Mesendoderm (in vitro differentiated cells): ENCODE results near the gene TMEM9B.

Experiments
- DNase-seq: peaks from one replicate; pipeline ENCODE4 v3.0.0; 2013
- H2AK5ac ChIP-seq: 2 replicates; pipeline ENCODE4 v1.6.1; 2013; ENCODE audit warnings: low read length, inconsistent platforms
- H2BK120ac ChIP-seq: 2 replicates; pipeline ENCODE4 v1.6.1; 2013; ENCODE audit warnings: low read depth, mild to moderate bottlenecking, low read length, moderate library complexity, mixed read lengths
- H2BK15ac ChIP-seq: replicated peaks from 2 replicates; pipeline ENCODE4 v1.6.1; 2013; ENCODE audit warnings: low read depth, mild to moderate bottlenecking, moderate library complexity
- H2BK5ac ChIP-seq: 2 replicates; pipeline ENCODE4 v1.6.1; 2013; ENCODE audit warnings: low read length, inconsistent platforms
- H3K18ac ChIP-seq: 2 replicates; pipeline ENCODE4 v1.6.1; 2013; ENCODE audit warnings: mild to moderate bottlenecking, low read length, mixed read lengths
- H3K23ac ChIP-seq: one replicate; pipeline ENCODE4 v1.6.1; 2013; ENCODE audit warnings: low read length
- H3K27ac ChIP-seq: 2 replicates; pipeline ENCODE4 v1.5.1; 2013; ENCODE audit warnings: low read depth, mild to moderate bottlenecking, inconsistent platforms, low read length, moderate library complexity
- H3K27me3 ChIP-seq: 2 replicates; pipeline ENCODE4 v1.6.1; 2013; ENCODE audit warnings: low read length, control low read depth, mild to moderate bottlenecking, inconsistent platforms; ENCODE audit not compliant: insufficient read depth, poor library complexity
- H3K36me3 ChIP-seq: 2 replicates; pipeline ENCODE4 v1.6.1; 2013; ENCODE audit warnings: low read length, inconsistent platforms; ENCODE audit not compliant: control insufficient read depth, insufficient read depth
- H3K4ac ChIP-seq: one replicate; pipeline ENCODE4 v1.6.1; 2013; ENCODE audit warnings: low read depth, mild to moderate bottlenecking, low read length, moderate library complexity
- H3K4me1 ChIP-seq: 2 replicates; pipeline ENCODE4 v1.6.1; 2013; ENCODE audit warnings: low read depth, low read length, inconsistent platforms; ENCODE audit not compliant: control insufficient read depth
- H3K4me2 ChIP-seq: 2 replicates; pipeline ENCODE4 v1.6.1; 2013; ENCODE audit warnings: low read length
- H3K4me3 ChIP-seq: 2 replicates; pipeline ENCODE4 v1.5.1; 2013; ENCODE audit warnings: mild to moderate bottlenecking, low read length
- H3K56ac ChIP-seq: one replicate; pipeline ENCODE4 v1.6.1; 2013; ENCODE audit warnings: low read length
- H3K79me1 ChIP-seq: 2 replicates; pipeline ENCODE4 v1.6.1; 2013; ENCODE audit warnings: low read length, inconsistent platforms
- H3K79me2 ChIP-seq: 2 replicates; pipeline ENCODE4 v1.6.1; 2013; ENCODE audit warnings: mild to moderate bottlenecking, low read length; ENCODE audit not compliant: control insufficient read depth, insufficient read depth
- H3K9ac ChIP-seq: 2 replicates; pipeline ENCODE4 v1.6.1; 2013; ENCODE audit warnings: low read length, inconsistent platforms
- H4K5ac ChIP-seq: one replicate; pipeline ENCODE4 v1.6.1; 2013; ENCODE audit warnings: low read length
- H4K8ac ChIP-seq: one replicate; pipeline ENCODE4 v1.6.1; 2013; ENCODE audit warnings: low read depth, mild to moderate bottlenecking, control low read depth, low read length, moderate library complexity
- WGBS: extraction: QIAGEN DNeasy Blood & Tissue Kit; methylation state at CpG from one replicate; pipeline ENCODE4 v1.1.7; 2013; ENCODE audit warnings: low lambda C conversion rate, missing lambda C conversion rate; ENCODE audit not compliant: insufficient coverage; ENCODE audit errors: extremely low coverage; 5-methylcytosine and 5-hydroxymethylcytosine counted together

TMEM9B gene

GRCh38 chr11:8933931-8934330, 30.3 kb downstream of the TMEM9B start:
- H3K4me1 ChIP-seq: peaks cover 13% of the 10 kb centered on the region
- no peak overlapping the region for H3K4me3 ChIP-seq
- H3K27me3 ChIP-seq: no peaks in the 10 kb centered on the region
- H2BK15ac ChIP-seq: no peak overlapping the region
- no peaks in the 10 kb centered on the region for H3K79me2 ChIP-seq
- H3K79me1 ChIP-seq: no peaks in the 10 kb centered on the region
- no peak overlapping the region for H3K9ac ChIP-seq
- no peak overlapping the region for H2BK120ac ChIP-seq
- DNase-seq: peak; percentile 51
- no peak overlapping the region for H4K8ac ChIP-seq
- H2BK5ac ChIP-seq: no peak overlapping the region
- no CpG with 5 or more reads among the region's 6 CpGs for WGBS
- no peak overlapping the region for H4K5ac ChIP-seq
- H3K18ac ChIP-seq: no peak overlapping the region
- H3K36me3 ChIP-seq: no peaks in the 10 kb centered on the region
- H3K56ac ChIP-seq: no peak overlapping the region
- H2AK5ac ChIP-seq: no peak overlapping the region
- no peak overlapping the region for H3K4ac ChIP-seq
- H3K27ac ChIP-seq: no peak overlapping the region
- H3K4me2 ChIP-seq: no peak overlapping the region
- no peak overlapping the region for H3K23ac ChIP-seq

- Histone ChIP-seq H3K4me1 (peaks cover 13% of the 10 kb centered on the region), H3K4ac (no peak within 1 kb of the TSS), H4K5ac (no peak within 1 kb of the TSS), H2BK15ac (no peak within 1 kb of the TSS), H2AK5ac (peak within 1 kb of the TSS; percentile 54), H3K27me3 (no peaks in the 10 kb centered on the region), H3K4me2 (no peak within 1 kb of the TSS), H3K79me2 (no peaks in the 10 kb centered on the region), H3K79me1 (no peaks in the 10 kb centered on the region), H3K18ac (no peak within 1 kb of the TSS), H3K36me3 (no peaks in the 10 kb centered on the region), H3K23ac (no peak within 1 kb of the TSS), H3K56ac (peak within 1 kb of the TSS; percentile 51), H3K27ac (no peak within 1 kb of the TSS), H3K4me3 (no peak within 1 kb of the TSS), H4K8ac (no peak within 1 kb of the TSS), H2BK120ac (no peak within 1 kb of the TSS), H2BK5ac (no peak within 1 kb of the TSS), H3K9ac (peak within 1 kb of the TSS; percentile 8)
- no CpG with 5 or more reads among the region's 12 CpGs for WGBS
- DNase-seq: peak; percentile 78
Measured at GRCh38 chr11:8932564-8933180, 31.6 kb downstream of the TMEM9B start, which contains the start of gene C11orf16. Gene C11orf16 (minus strand): TSS chr11:8932947. CDS start chr11:8932308, 639 bp downstream.

- no CpG with 5 or more reads among the region's 12 CpGs for WGBS
- peaks cover under 1% of the 10 kb centered on the region for H3K36me3 ChIP-seq
- H2AK5ac ChIP-seq: no peak overlapping the region
- H4K5ac ChIP-seq: no peak overlapping the region
- H3K4me2 ChIP-seq: no peak overlapping the region
- no peak for DNase-seq
- H2BK5ac ChIP-seq: no peak overlapping the region
- H3K4me3 ChIP-seq: no peak overlapping the region
- no peak overlapping the region for H2BK15ac ChIP-seq
- no peaks in the 10 kb centered on the region for H3K79me1 ChIP-seq
- H3K79me2 ChIP-seq: no peaks in the 10 kb centered on the region
- no peaks in the 10 kb centered on the region for H3K27me3 ChIP-seq
- H3K9ac ChIP-seq: no peak overlapping the region
- H3K4me1 ChIP-seq: peaks cover 13% of the 10 kb centered on the region
- H3K27ac ChIP-seq: no peak overlapping the region
- H2BK120ac ChIP-seq: no peak overlapping the region
- no peak overlapping the region for H3K18ac ChIP-seq
- H3K23ac ChIP-seq: no peak overlapping the region
- H3K56ac ChIP-seq: no peak overlapping the region
- no peak overlapping the region for H4K8ac ChIP-seq
- no peak overlapping the region for H3K4ac ChIP-seq
Measured at GRCh38 chr11:8930456-8931175, 33.6 kb downstream of the TMEM9B start.

GRCh38 chr11:8928981-8929615, 35.1 kb downstream of the TMEM9B start:
- H3K4me2 ChIP-seq: no peak overlapping the region
- no peak overlapping the region for H2BK120ac ChIP-seq
- H2BK15ac ChIP-seq: no peak overlapping the region
- H4K8ac ChIP-seq: no peak overlapping the region
- H3K79me2 ChIP-seq: no peaks in the 10 kb centered on the region
- no peaks in the 10 kb centered on the region for H3K79me1 ChIP-seq
- no peak overlapping the region for H3K9ac ChIP-seq
- H2BK5ac ChIP-seq: no peak overlapping the region
- H3K18ac ChIP-seq: no peak overlapping the region
- peaks cover 6% of the 10 kb centered on the region for H3K4me1 ChIP-seq
- peaks cover 3% of the 10 kb centered on the region for H3K36me3 ChIP-seq
- no CpG with 5 or more reads among the region's 9 CpGs for WGBS
- no peak overlapping the region for H4K5ac ChIP-seq
- no peaks in the 10 kb centered on the region for H3K27me3 ChIP-seq
- H3K23ac ChIP-seq: no peak overlapping the region
- DNase-seq: no peak
- H2AK5ac ChIP-seq: no peak overlapping the region
- H3K4ac ChIP-seq: no peak overlapping the region
- no peak overlapping the region for H3K27ac ChIP-seq
- no peak overlapping the region for H3K4me3 ChIP-seq
- no peak overlapping the region for H3K56ac ChIP-seq

GRCh38 chr11:8928205-8928604, 36.0 kb downstream of the TMEM9B start:
- Histone ChIP-seq H3K79me1 (no peaks in the 10 kb centered on the region), H3K56ac (no peak overlapping the region), H3K23ac (no peak overlapping the region), H3K18ac (no peak overlapping the region), H3K4me1 (peaks cover 2% of the 10 kb centered on the region), H2BK5ac (no peak overlapping the region), H3K9ac (no peak overlapping the region), H2AK5ac (no peak overlapping the region), H3K4ac (no peak overlapping the region), H4K8ac (no peak overlapping the region), H3K4me3 (no peak overlapping the region), H3K27me3 (no peaks in the 10 kb centered on the region), H3K36me3 (peaks cover 3% of the 10 kb centered on the region), H3K79me2 (no peaks in the 10 kb centered on the region), H2BK15ac (no peak overlapping the region), H2BK120ac (no peak overlapping the region), H4K5ac (no peak overlapping the region), H3K4me2 (no peak overlapping the region), H3K27ac (no peak overlapping the region)
- WGBS: no CpG with 5 or more reads among the region's 4 CpGs
- DNase-seq: no peak
